GM12878 (cell line): ENCODE measurements around the gene ANXA4. TPM values are rescaled to one million over a fixed set of nuclear protein-coding genes. Genes with fewer than 3 reads are reported as not detected.

Experiments
- ATAC-seq: fragments of 200-7000 bp; cut with Tn5 transposase; 3 replicates; pipeline ENCODE4 v1.9.1; 2020; ENCODE audit warnings: mild to moderate bottlenecking, moderate library complexity
- BruUV-seq: library from RNA; stranded (reverse); fragments of 400-500 nt; replicated peaks from 2 replicates; lab custom pipeline; 2021; lab: Mats Ljungman, UMichigan
- CTCF ChIA-PET: fragments of 300-600 bp; sonication (Branson Sonifier 250); formaldehyde crosslinking; extraction: SDS; loops from one replicate; lab custom pipeline; 2021; ENCODE audit warnings: inconsistent platforms; lab: Yijun Ruan, JAX
- POLR2A ChIA-PET: fragments of 350-600 bp; formaldehyde crosslinking; extraction: SDS; loops from one replicate; lab custom pipeline; 2021; ENCODE audit warnings: inconsistent platforms; lab: Charles Lee
- RAD21 ChIA-PET: fragments of 300-600 bp; sonication (Branson Sonifier 250); formaldehyde crosslinking; loops from one replicate; lab custom pipeline; 2023; ENCODE audit warnings: antibody characterized with exemption; ENCODE audit not compliant: unreplicated experiment; lab: Charles Lee
- SMC1A ChIA-PET: fragments of 300-600 bp; sonication (Branson Sonifier 250); formaldehyde crosslinking; loops from one replicate; lab custom pipeline; 2023; ENCODE audit not compliant: unreplicated experiment, uncharacterized antibody; lab: Charles Lee
- DNase-seq: peaks from one replicate; pipeline ENCODE4 v3.0.0-alpha.2; 2011; ENCODE audit warnings: low read depth, low spot score
- FAIRE-seq: peaks from 3 replicates; lab custom pipeline; 2011; peaks lifted over from hg19 to GRCh38; lab: Jason Lieb, UNC
- H2AFZ ChIP-seq: 2 replicates; pipeline ENCODE4 v1.6.0; 2011; ENCODE audit warnings: low read depth, low read length, control low read depth; ENCODE audit not compliant: control insufficient read depth
- H3K27ac ChIP-seq: 2 replicates; pipeline ENCODE4 v1.5.1; 2011; ENCODE audit warnings: control low read depth; ENCODE audit not compliant: control insufficient read depth, insufficient read depth
- H3K27me3 ChIP-seq, 2 experiments: replicated peaks in 1 of 2; 2 replicates each; pipeline versions ENCODE4 v1.6.0 to v1.6.1; 2011; ENCODE audit warnings: low read length in 1 of 2; ENCODE audit not compliant: control insufficient read depth in 2 of 2, insufficient read depth in 2 of 2
- H3K36me3 ChIP-seq, 2 experiments: 2 replicates each; pipeline ENCODE4 v1.5.1; 2011; ENCODE audit warnings: low read length in 1 of 2; ENCODE audit not compliant: control insufficient read depth in 2 of 2, insufficient read depth in 2 of 2
- H3K4me1 ChIP-seq: 2 replicates; pipeline ENCODE4 v1.6.1; 2011; ENCODE audit warnings: mild to moderate bottlenecking, low read length, moderate library complexity, mixed read lengths; ENCODE audit not compliant: control insufficient read depth, insufficient read depth
- H3K4me2 ChIP-seq: 2 replicates; pipeline ENCODE4 v1.6.0; 2011; ENCODE audit warnings: control low read depth; ENCODE audit not compliant: control insufficient read depth, insufficient read depth
- H3K4me3 ChIP-seq: fragments of 200-600 bp; sonication (generic); 2 replicates; pipeline ENCODE4 v1.5.1; 2016
- H3K79me2 ChIP-seq: 2 replicates; pipeline ENCODE4 v1.6.0; 2011; ENCODE audit warnings: low read length; ENCODE audit not compliant: control insufficient read depth, insufficient read depth
- H3K9ac ChIP-seq: 2 replicates; pipeline ENCODE4 v1.8.0; 2011; ENCODE audit warnings: low read length, control low read depth, mixed read lengths; ENCODE audit not compliant: control insufficient read depth, insufficient read depth
- H3K9me3 ChIP-seq: replicated peaks from 3 replicates; pipeline ENCODE4 v1.5.1; 2011; ENCODE audit warnings: mild to moderate bottlenecking, low read length; ENCODE audit not compliant: control insufficient read depth, insufficient read depth
- H4K20me1 ChIP-seq: 2 replicates; pipeline ENCODE4 v1.6.0; 2011; ENCODE audit not compliant: control insufficient read depth, insufficient read depth
- WGBS: methylation state at CpG from one replicate; pipeline ENCODE4 v1.1.6; 2016; ENCODE audit warnings: low lambda C conversion rate; ENCODE audit not compliant: insufficient replicate concordance, insufficient coverage; ENCODE audit errors: missing lambda C conversion rate; 5-methylcytosine and 5-hydroxymethylcytosine counted together
- in situ Hi-C: fragments of 300-500 bp; cut with MboI; formaldehyde crosslinking; loops from 9 replicates; pipeline ENCODE4 v1.14.3; 2018; ENCODE audit warnings: mixed read lengths
- intact Hi-C: fragments of 100-400 bp; cut with micrococcal nuclease; formaldehyde crosslinking; loops from one replicate; pipeline ENCODE4 v1.14.2; 2022; ENCODE audit not compliant: unreplicated experiment
- polyA plus RNA-seq, 11 experiments: library from polyadenylated mRNA; depleted of rRNA in 4 of 11; unstranded in 6 of 11; stranded (reverse) in 5 of 11; fragments of >200 nt; fragmentation: Nextera tagmentation in 4 of 11; fragmentation: Illumina TruSeq in 1 of 11; extraction: Ambion mirVana in 4 of 11; extraction: Trizol in 1 of 11; gene quantifications; 1 replicate in 1 of 11; 2 replicates in 10 of 11; pipeline versions ENCODE4 v1.2.1 to v1.2.3, GENCODE V29; 2011 to 2016; ENCODE audit warnings: inconsistent platforms in 2 of 11, missing spikeins in 2 of 11, low read depth in 1 of 11
- total RNA-seq, 4 experiments: library from RNA; depleted of rRNA in 3 of 4; stranded (reverse); fragments of >200 nt in 3 of 4; fragmentation: Illumina TruSeq in 1 of 4; extraction: Trizol in 1 of 4; gene quantifications; 2 replicates each; pipeline versions ENCODE4 v1.2.1 to v1.2.3, GENCODE V29; 2013 to 2021
- TF ChIP-seq, protein P1 (sequence below): fragments of 450-650 bp; IDR thresholded peaks from 2 replicates; pipeline ENCODE4 v1.6.1; 2017; ENCODE audit warnings: mild to moderate bottlenecking, low read depth, inconsistent platforms; ENCODE audit not compliant: poor library complexity, severe bottlenecking
- TF ChIP-seq, protein P2 (sequence below): IDR thresholded peaks from 2 replicates; pipeline ENCODE4 v1.6.1; 2011; ENCODE audit warnings: borderline replicate concordance, low read depth, mild to moderate bottlenecking, moderate library complexity, low read length; ENCODE audit not compliant: insufficient read depth, poor library complexity, severe bottlenecking

The ANXA4 gene
- total and polyA plus RNA-seq, 10 of the 15 experiments (the other 5 are each of a cell fraction or from before 2014, with no cell fraction given), result 16.3 to 97.2 (median 71.0) TPM

DNA sequence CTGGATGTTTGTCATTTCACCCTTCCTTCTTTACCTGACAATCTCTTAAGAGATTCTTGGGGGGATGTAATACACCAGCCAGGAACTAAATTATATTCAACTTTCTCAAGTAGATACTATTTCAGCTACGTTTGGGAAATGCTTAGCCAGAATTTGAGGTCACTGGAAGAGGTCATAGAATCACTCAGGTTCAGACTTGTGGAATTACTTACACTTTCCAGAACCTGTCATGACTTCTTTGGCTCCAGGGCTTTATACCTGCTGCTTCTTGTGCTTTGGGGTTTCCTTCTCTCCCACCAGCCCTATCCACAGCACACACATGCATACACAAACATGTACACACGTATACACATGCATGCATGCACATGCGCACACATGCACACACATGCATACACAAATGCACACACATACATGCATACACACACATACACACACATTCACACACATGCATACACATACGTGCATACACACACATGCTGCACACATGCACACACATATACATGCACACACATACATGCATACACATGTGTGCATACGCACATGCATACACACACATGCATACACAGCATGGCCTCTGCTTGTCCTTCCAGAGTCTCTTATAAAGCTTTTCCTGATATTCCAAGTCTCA, 23.5 kb upstream of the ANXA4 start:
- TF ChIP-seq, protein P1, sequence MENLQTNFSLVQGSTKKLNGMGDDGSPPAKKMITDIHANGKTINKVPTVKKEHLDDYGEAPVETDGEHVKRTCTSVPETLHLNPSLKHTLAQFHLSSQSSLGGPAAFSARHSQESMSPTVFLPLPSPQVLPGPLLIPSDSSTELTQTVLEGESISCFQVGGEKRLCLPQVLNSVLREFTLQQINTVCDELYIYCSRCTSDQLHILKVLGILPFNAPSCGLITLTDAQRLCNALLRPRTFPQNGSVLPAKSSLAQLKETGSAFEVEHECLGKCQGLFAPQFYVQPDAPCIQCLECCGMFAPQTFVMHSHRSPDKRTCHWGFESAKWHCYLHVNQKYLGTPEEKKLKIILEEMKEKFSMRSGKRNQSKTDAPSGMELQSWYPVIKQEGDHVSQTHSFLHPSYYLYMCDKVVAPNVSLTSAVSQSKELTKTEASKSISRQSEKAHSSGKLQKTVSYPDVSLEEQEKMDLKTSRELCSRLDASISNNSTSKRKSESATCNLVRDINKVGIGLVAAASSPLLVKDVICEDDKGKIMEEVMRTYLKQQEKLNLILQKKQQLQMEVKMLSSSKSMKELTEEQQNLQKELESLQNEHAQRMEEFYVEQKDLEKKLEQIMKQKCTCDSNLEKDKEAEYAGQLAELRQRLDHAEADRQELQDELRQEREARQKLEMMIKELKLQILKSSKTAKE, result no peak
- TF ChIP-seq, protein P2, sequence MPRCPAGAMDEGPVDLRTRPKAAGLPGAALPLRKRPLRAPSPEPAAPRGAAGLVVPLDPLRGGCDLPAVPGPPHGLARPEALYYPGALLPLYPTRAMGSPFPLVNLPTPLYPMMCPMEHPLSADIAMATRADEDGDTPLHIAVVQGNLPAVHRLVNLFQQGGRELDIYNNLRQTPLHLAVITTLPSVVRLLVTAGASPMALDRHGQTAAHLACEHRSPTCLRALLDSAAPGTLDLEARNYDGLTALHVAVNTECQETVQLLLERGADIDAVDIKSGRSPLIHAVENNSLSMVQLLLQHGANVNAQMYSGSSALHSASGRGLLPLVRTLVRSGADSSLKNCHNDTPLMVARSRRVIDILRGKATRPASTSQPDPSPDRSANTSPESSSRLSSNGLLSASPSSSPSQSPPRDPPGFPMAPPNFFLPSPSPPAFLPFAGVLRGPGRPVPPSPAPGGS, result peak; percentile 28
- TF ChIP-seq, all 136 proteins: peak for 1
- DNase-seq, result no peak
- H3K9me3 ChIP-seq, result no peaks in the 10 kb centered on the region
- in situ Hi-C loops, result loop anchor here (25.0 kb wide), 1 partner anchor 706 kb away; the partner anchor contains the start of gene ANTXR1
- no TSS peak for BruUV-seq
- no peak overlapping the region for H3K9ac ChIP-seq
- H2AFZ ChIP-seq, result no peak overlapping the region
- WGBS, result 72% methylated on average over 5 of the region's 5 CpGs
- no peaks in the 10 kb centered on the region for H4K20me1 ChIP-seq
- no peak overlapping the region for H3K4me3 ChIP-seq
- no peaks in the 10 kb centered on the region for H3K36me3 ChIP-seq
- H3K27me3 ChIP-seq, result no peaks in the 10 kb centered on the region
- intact Hi-C loops, result no loop called here
- ChIA-PET RAD21 (interaction anchor here (0.6 to 6.7 kb wide), 16 partner anchors 27 to 283 kb away, joined by 3 to 46 read pairs (median 3); partner anchors contain the start of gene AAK1), SMC1A (interaction anchor here (0.5 to 7.0 kb wide), 22 partner anchors 9 to 342 kb away, joined by 3 to 64 read pairs (median 4); no protein-coding TSS in a partner anchor), POLR2A (interaction anchor here (0.5 to 2.1 kb wide), 8 partner anchors 12 to 289 kb away, joined by 3 to 8 read pairs (median 4); no protein-coding TSS in a partner anchor), CTCF (interaction anchor here (0.9 to 11.6 kb wide), 10 partner anchors 24 to 342 kb away, joined by 3 to 293 read pairs (median 6); partner anchors contain the start of genes ANXA4, MXD1 and NFU1)
- no peak for FAIRE-seq
- peaks cover 12% of the 10 kb centered on the region; the same call in 1 of the 2 replicates for H3K4me1 ChIP-seq
- ATAC-seq, result no peak
- no peak overlapping the region for H3K4me2 ChIP-seq
- H3K27ac ChIP-seq, result no peak overlapping the region
- H3K79me2 ChIP-seq, result no peaks in the 10 kb centered on the region
